ENCODE data around the gene ENOPH1.
"Not testable (repeated sequence)": the region's sequence is repeated elsewhere in the genome, so short reads cannot be mapped to it uniquely, and the experiment has no call there.

ENOPH1 gene

GRCh38 chr4:82473621-82474164 is 43.3 kb downstream of the ENOPH1 start:
- no peak for DNase-seq

- DNase-seq = not testable (repeated sequence)
Observed at GRCh38 chr4:82475931-82476330, 45.5 kb downstream of the ENOPH1 start.

- DNase-seq = not testable (repeated sequence)
Observed at GRCh38 chr4:82477469-82477868, 47.1 kb downstream of the ENOPH1 start.

GRCh38 chr4:82479562-82479961 is 49.2 kb downstream of the ENOPH1 start:
- no peak for DNase-seq

- DNase-seq = no peak
Observed at GRCh38 chr4:82480771-82481505, 50.5 kb downstream of the ENOPH1 start.

- DNase-seq = no peak
Observed at GRCh38 chr4:82481506-82481840, 51.1 kb downstream of the ENOPH1 start.

- DNase-seq = no peak
Observed at GRCh38 chr4:82482387-82482786, 52.0 kb downstream of the ENOPH1 start.

- DNase-seq = no peak
Observed at GRCh38 chr4:82484996-82485783, 54.8 kb downstream of the ENOPH1 start.

- no peak for DNase-seq
Observed at GRCh38 chr4:82489076-82489475, 58.7 kb downstream of the ENOPH1 start.

GRCh38 chr4:82489987-82490386 is 59.6 kb downstream of the ENOPH1 start:
- DNase-seq = no peak

- DNase-seq = no peak
Observed at GRCh38 chr4:82491251-82491960, 61.0 kb downstream of the ENOPH1 start.

- no peak for DNase-seq
Observed at GRCh38 chr4:82493721-82494425, 63.5 kb downstream of the ENOPH1 start.

- no peak for DNase-seq
Observed at GRCh38 chr4:82495666-82496065, 65.3 kb downstream of the ENOPH1 start.

- DNase-seq = no peak
Observed at GRCh38 chr4:82496349-82496748, 66.0 kb downstream of the ENOPH1 start.

GRCh38 chr4:82499738-82500434 is 69.5 kb downstream of the ENOPH1 start:
- DNase-seq = no peak

- DNase-seq = no peak
Observed at GRCh38 chr4:82500435-82501153, 70.2 kb downstream of the ENOPH1 start.

GRCh38 chr4:82501154-82501442 is 70.7 kb downstream of the ENOPH1 start:
- no peak for DNase-seq

- DNase-seq = no peak
Observed at GRCh38 chr4:82508011-82508410, 77.6 kb downstream of the ENOPH1 start.

GRCh38 chr4:82508806-82509428 is 78.5 kb downstream of the ENOPH1 start:
- no peak for DNase-seq

- DNase-seq = no peak
Observed at GRCh38 chr4:82510216-82510615, 79.8 kb downstream of the ENOPH1 start.

Measured in amniotic stem cell (primary cell).